Epithelial cell of esophagus (primary cell): Measurements from ENCODE around the gene RIT2.

Source experiments
- DNase-seq: peaks from one replicate; pipeline ENCODE4 v3.0.0; 2010; ENCODE audit warnings: low read depth
- H3K4me3 ChIP-seq: 2 replicates; pipeline ENCODE4 v1.5.1; 2011; ENCODE audit warnings: mild to moderate bottlenecking, low read length, control low read depth
- CTCF ChIP-seq: IDR thresholded peaks from 2 replicates; pipeline ENCODE4 v1.5.1; 2011; ENCODE audit warnings: low read depth, mild to moderate bottlenecking, low read length, control low read depth, inconsistent platforms; ENCODE audit not compliant: insufficient read depth; ENCODE audit errors: missing control alignments

RIT2 gene

GRCh38 chr18:43155842-43156241 is 40.4 kb upstream of the RIT2 start:
- no peak overlapping the region for H3K4me3 ChIP-seq
- no peak for DNase-seq
- no peak for TF ChIP-seq CTCF

GRCh38 chr18:43148231-43148630 is 32.7 kb upstream of the RIT2 start:
- H3K4me3 ChIP-seq = no peak overlapping the region
- no peak for TF ChIP-seq CTCF

GRCh38 chr18:43141208-43141607 is 25.7 kb upstream of the RIT2 start:
- H3K4me3 ChIP-seq = no peak overlapping the region
- no peak for DNase-seq
- no peak for TF ChIP-seq CTCF

More at GRCh38 chr18:43148231-43148630, 32.7 kb upstream of the RIT2 start:
- no peak for DNase-seq

- DNase-seq = no peak
- no peak for TF ChIP-seq CTCF
- no peak overlapping the region for H3K4me3 ChIP-seq
Measured at GRCh38 chr18:43139288-43139946, 23.9 kb upstream of the RIT2 start.

GRCh38 chr18:43134876-43135275 is 19.4 kb upstream of the RIT2 start:
- DNase-seq = no peak
- no peak overlapping the region for H3K4me3 ChIP-seq
- no peak for TF ChIP-seq CTCF

- no peak for TF ChIP-seq CTCF
- H3K4me3 ChIP-seq = no peak overlapping the region
- DNase-seq = no peak
Measured at GRCh38 chr18:43130716-43131260, 15.3 kb upstream of the RIT2 start.
